ENCODE measurements around the gene EED. TPM values are rescaled to one million over a fixed set of nuclear protein-coding genes. Genes with fewer than 3 reads are reported as not detected.
A peak's percentile ranks its signal among the peaks of the same experiment; 100 is the strongest.

EED gene
- polyA plus RNA-seq, 1 donor (not counting 4 experiments of a cell fraction or from before 2014, with no cell fraction given) = 28.5 TPM

DNA sequence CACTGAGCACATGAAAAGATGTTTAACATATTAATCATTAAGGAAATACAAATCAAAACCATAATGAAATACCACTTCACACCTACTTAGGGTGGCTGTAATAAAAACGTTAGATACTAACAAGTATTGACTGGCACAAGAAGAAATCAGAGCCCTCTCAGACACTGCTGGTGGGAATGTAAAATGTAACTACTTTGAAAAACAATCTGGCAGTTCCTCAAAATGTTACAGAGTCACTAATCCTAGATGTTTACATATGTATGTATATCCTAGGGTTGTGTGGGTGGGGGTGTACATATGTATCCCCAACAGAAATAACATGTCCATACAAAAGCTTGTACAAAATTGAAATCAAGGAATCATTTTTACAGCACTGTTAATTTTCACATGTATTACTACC is 15.2 kb downstream of the EED start:
- H3K9me3 ChIP-seq (ENCODE audit: control insufficient read depth, low read depth, low read length) = no peaks in the 10 kb centered on the region
- H3K4me3 ChIP-seq (ENCODE audit: control insufficient read depth in 2 of 3, extremely low read depth in 1 of 3, insufficient read depth in 2 of 3, low read depth in 1 of 3, low read length in 3 of 3) = no peak overlapping the region
- TF ChIP-seq EZH2 (IDR thresholded peaks at IDR 0.05; ENCODE audit: low read length) = no peak
- TF ChIP-seq, protein P1, sequence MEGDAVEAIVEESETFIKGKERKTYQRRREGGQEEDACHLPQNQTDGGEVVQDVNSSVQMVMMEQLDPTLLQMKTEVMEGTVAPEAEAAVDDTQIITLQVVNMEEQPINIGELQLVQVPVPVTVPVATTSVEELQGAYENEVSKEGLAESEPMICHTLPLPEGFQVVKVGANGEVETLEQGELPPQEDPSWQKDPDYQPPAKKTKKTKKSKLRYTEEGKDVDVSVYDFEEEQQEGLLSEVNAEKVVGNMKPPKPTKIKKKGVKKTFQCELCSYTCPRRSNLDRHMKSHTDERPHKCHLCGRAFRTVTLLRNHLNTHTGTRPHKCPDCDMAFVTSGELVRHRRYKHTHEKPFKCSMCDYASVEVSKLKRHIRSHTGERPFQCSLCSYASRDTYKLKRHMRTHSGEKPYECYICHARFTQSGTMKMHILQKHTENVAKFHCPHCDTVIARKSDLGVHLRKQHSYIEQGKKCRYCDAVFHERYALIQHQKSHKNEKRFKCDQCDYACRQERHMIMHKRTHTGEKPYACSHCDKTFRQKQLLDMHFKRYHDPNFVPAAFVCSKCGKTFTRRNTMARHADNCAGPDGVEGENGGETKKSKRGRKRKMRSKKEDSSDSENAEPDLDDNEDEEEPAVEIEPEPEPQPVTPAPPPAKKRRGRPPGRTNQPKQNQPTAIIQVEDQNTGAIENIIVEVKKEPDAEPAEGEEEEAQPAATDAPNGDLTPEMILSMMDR (optimal IDR thresholded peaks at IDR 0.05 in 1 of 3, IDR thresholded peaks at IDR 0.05 in 1 of 3, conservative IDR thresholded peaks at IDR 0.05 in 1 of 3; ENCODE audit: extremely low read depth in 1 of 3, insufficient read depth in 2 of 3, low read length in 3 of 3) = no peak
- no peak for DNase-seq (ENCODE audit: low read depth, low spot score)
- H3K27me3 ChIP-seq (ENCODE audit: control insufficient read depth, extremely low read depth, insufficient read depth, low read length) = no peaks in the 10 kb centered on the region
- dilution Hi-C loops (cut with MboI; ENCODE audit: extremely low pct_ligation_motif_present, low sequenced_read_pairs) = no loop called here
- H2AFZ ChIP-seq (ENCODE audit: control insufficient read depth, low read length) = no peak overlapping the region
- H3K9ac ChIP-seq (ENCODE audit: control insufficient read depth, extremely low read depth, insufficient read depth, low read length) = no peak overlapping the region
- no peaks in the 10 kb centered on the region for H4K20me1 ChIP-seq (ENCODE audit: control insufficient read depth, extremely low read depth, insufficient read depth, low read length)
- no peak overlapping the region for H3K27ac ChIP-seq (ENCODE audit: control insufficient read depth, insufficient read depth, low read length)
- no peak overlapping the region for H3K4me2 ChIP-seq (ENCODE audit: control insufficient read depth, extremely low read depth, insufficient read depth, low read depth, low read length)
- no peaks in the 10 kb centered on the region for H3K9me1 ChIP-seq (ENCODE audit: control insufficient read depth, extremely low read depth, insufficient read depth, low read length)
- H3K4me1 ChIP-seq (ENCODE audit: control insufficient read depth, extremely low read depth, insufficient read depth, low read length) = no peaks in the 10 kb centered on the region
- H3K36me3 ChIP-seq (ENCODE audit: control insufficient read depth in 2 of 2, extremely low read depth in 1 of 2, insufficient read depth in 2 of 2, low read length in 2 of 2) = peaks cover 10 to 19% of the 10 kb centered on the region in 2 experiments
- H3K79me2 ChIP-seq (ENCODE audit: control insufficient read depth, insufficient read depth, low read length) = peaks cover 6% of the 10 kb centered on the region
- no peak for FAIRE-seq

DNA sequence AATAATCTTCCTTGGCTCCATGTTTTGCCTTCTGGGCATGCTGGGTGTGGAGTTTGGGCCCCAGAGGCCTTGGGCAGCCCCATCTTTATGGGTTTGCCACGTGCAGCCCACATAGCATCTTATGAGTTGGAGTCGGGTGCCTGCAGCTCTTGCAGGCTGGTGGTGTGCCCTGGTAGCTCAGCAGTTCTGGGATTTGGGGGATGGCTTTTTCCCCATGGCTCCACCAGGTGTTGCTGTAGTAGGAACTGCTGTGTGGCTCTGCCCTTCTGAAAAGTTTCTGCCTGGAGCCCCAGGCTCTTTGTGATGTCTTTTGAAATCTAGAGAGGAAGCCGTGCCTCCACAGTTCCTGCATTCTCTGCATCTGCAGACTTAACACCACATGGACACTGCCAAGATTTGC is 16.8 kb downstream of the EED start:
- TF ChIP-seq, protein P1 (optimal IDR thresholded peaks at IDR 0.05 in 1 of 3, IDR thresholded peaks at IDR 0.05 in 1 of 3, conservative IDR thresholded peaks at IDR 0.05 in 1 of 3; ENCODE audit: extremely low read depth in 1 of 3, insufficient read depth in 2 of 3, low read length in 3 of 3) = peak in 1 of 3 experiments; percentile 1
- no peak for TF ChIP-seq EZH2 (IDR thresholded peaks at IDR 0.05; ENCODE audit: low read length)
- Histone ChIP-seq H3K4me1 (ENCODE audit: control insufficient read depth, extremely low read depth, insufficient read depth, low read length) (no peaks in the 10 kb centered on the region), H3K9me3 (ENCODE audit: control insufficient read depth, low read depth, low read length) (no peaks in the 10 kb centered on the region), H3K79me2 (ENCODE audit: control insufficient read depth, insufficient read depth, low read length) (peaks cover 2% of the 10 kb centered on the region), H4K20me1 (ENCODE audit: control insufficient read depth, extremely low read depth, insufficient read depth, low read length) (no peaks in the 10 kb centered on the region), H3K4me2 (ENCODE audit: control insufficient read depth, extremely low read depth, insufficient read depth, low read depth, low read length) (no peak overlapping the region), H3K27me3 (ENCODE audit: control insufficient read depth, extremely low read depth, insufficient read depth, low read length) (no peaks in the 10 kb centered on the region), H3K9me1 (ENCODE audit: control insufficient read depth, extremely low read depth, insufficient read depth, low read length) (no peaks in the 10 kb centered on the region), H3K4me3 (ENCODE audit: control insufficient read depth in 2 of 3, extremely low read depth in 1 of 3, insufficient read depth in 2 of 3, low read depth in 1 of 3, low read length in 3 of 3) (no peak overlapping the region), H2AFZ (ENCODE audit: control insufficient read depth, low read length) (no peak overlapping the region), H3K27ac (ENCODE audit: control insufficient read depth, insufficient read depth, low read length) (no peak overlapping the region), H3K36me3 (ENCODE audit: control insufficient read depth in 2 of 2, extremely low read depth in 1 of 2, insufficient read depth in 2 of 2, low read length in 2 of 2) (peaks cover 10 to 19% of the 10 kb centered on the region in 2 experiments), H3K9ac (ENCODE audit: control insufficient read depth, extremely low read depth, insufficient read depth, low read length) (no peak overlapping the region)
- FAIRE-seq = no peak
- dilution Hi-C loops (cut with MboI; ENCODE audit: extremely low pct_ligation_motif_present, low sequenced_read_pairs) = no loop called here
- DNase-seq (ENCODE audit: low read depth, low spot score) = no peak
